Kidney (tissue), 14 donors: ENCODE results near the gene HNRNPC. TPM values are rescaled to one million over a fixed set of nuclear protein-coding genes. Genes with fewer than 3 reads are reported as not detected.
"Not testable (repeated sequence)": the region's sequence is repeated elsewhere in the genome, so short reads cannot be mapped to it uniquely, and the experiment has no call there.

Experiments used
- DNase-seq, 5 donors: peaks; one replicate each; pipeline ENCODE4 v3.0.0-alpha.2; 2013 to 2020
- FAIRE-seq: peaks from 2 replicates; lab custom pipeline; 2012; peaks lifted over from hg19 to GRCh38; lab: Jason Lieb, UNC
- H3K27ac ChIP-seq, 2 donors: one replicate each; pipeline ENCODE4 v1.7.0; 2013; ENCODE audit warnings: low read depth in 2 of 2, low read length in 2 of 2, inconsistent platforms in 1 of 2
- H3K27me3 ChIP-seq: one replicate; pipeline ENCODE4 v1.7.1; 2013; ENCODE audit warnings: low read length, inconsistent platforms; ENCODE audit not compliant: control insufficient read depth, insufficient read depth
- H3K36me3 ChIP-seq, 3 donors: one replicate each; pipeline versions ENCODE4 v1.7.0 to v1.7.1; 2013; ENCODE audit warnings: low read length in 3 of 3, control low read depth in 1 of 3, inconsistent platforms in 1 of 3; ENCODE audit not compliant: insufficient read depth in 3 of 3, control insufficient read depth in 2 of 3
- H3K4me1 ChIP-seq, 3 donors: one replicate each; pipeline versions ENCODE4 v1.7.0 to v1.7.1; 2013; ENCODE audit warnings: low read length in 3 of 3, inconsistent platforms in 1 of 3, low read depth in 1 of 3; ENCODE audit not compliant: control insufficient read depth in 2 of 3, insufficient read depth in 2 of 3
- H3K4me3 ChIP-seq, 3 donors: one replicate each; pipeline versions ENCODE4 v1.7.0 to v1.8.1; 2013; ENCODE audit warnings: low read length in 3 of 3, control low read depth in 1 of 3, inconsistent platforms in 1 of 3
- H3K9ac ChIP-seq, 3 donors: one replicate each; pipeline versions ENCODE4 v1.7.0 to v1.7.1; 2013; ENCODE audit warnings: low read length in 3 of 3, control low read depth in 1 of 3, inconsistent platforms in 1 of 3
- H3K9me3 ChIP-seq, 3 donors: one replicate each; pipeline versions ENCODE4 v1.7.0 to v1.7.1; 2013; ENCODE audit warnings: low read length in 3 of 3, control low read depth in 1 of 3, inconsistent platforms in 1 of 3; ENCODE audit not compliant: control insufficient read depth in 2 of 3, insufficient read depth in 1 of 3
- CTCF ChIP-seq: IDR thresholded peaks from 3 replicates; pipeline ENCODE4 v1.5.1; 2012; ENCODE audit warnings: mild to moderate bottlenecking, moderate library complexity, borderline replicate concordance; ENCODE audit not compliant: insufficient read depth; ENCODE audit errors: extremely low read depth
- intact Hi-C: fragments of 100-400 bp; cut with DNase I; formaldehyde crosslinking; loops from one replicate; pipeline ENCODE4 v1.11.1; 2022
- polyA plus RNA-seq: library from polyadenylated mRNA; stranded (reverse); fragments of 350-450 nt; fragmentation: Illumina TruSeq; extraction: RNeasy Lipid Tissue Mini Kit (QIAGEN cat#74804); gene quantifications from one replicate; pipeline ENCODE4 v1.2.3, GENCODE V29; 2014; ENCODE audit warnings: low read depth, low replicate concordance; ENCODE audit not compliant: insufficient read depth
- total RNA-seq: library from RNA; stranded (reverse); fragmentation: NEBNext Ultra II Directional; extraction: Animal tissue kit (Norgen Biotek cat#: 25700); gene quantifications from one replicate; pipeline ENCODE4 v1.2.1, GENCODE V29; 2021
- donor health status: control.
- donor health status: control.
- donor health status: control.
- donor health status: control.
- donor health status: control.
- donor health status: DM: yes; HTN: yes; CAD: no.
- donor health status: Normal renal cell carcinoma (clear cell type).

The HNRNPC gene
- total and polyA plus RNA-seq, 2 donors from 2014 or later, result 398 to 462 TPM

DNA sequence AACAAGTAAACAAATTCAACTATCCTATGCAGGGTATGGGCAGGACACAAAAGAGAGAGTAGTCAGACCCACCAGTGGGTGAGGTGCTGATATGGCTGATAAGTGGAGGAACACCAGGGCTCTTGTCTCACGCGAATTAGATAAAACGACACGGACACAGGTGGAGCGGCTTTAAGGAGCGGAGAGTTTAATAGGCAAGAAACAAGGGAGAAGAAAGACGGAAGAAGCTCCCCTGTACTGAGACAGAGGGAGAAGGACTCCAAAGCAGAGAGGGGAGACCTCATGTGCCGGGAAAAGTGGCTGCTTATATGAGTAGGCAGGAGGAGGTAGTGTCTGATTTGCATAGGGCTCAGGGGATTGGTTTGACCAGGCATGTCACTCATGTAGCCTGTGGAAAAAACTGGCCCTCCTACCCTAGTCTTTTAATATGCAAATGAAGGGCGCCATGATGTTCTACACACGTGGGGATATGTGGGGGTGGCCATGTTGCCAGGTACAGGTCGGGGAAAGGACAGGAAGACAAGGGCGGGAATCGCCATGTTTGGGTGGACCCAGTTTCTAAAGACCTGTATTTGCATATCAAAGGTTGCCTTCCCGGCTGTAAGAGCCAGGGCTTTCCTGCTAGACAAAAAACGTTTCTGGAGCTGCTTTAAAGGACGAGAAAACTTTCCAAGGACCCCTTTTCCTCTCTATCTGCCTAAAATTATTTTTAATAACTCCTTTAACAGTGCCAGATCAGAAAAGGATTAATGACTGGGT, 39.4 kb upstream of the HNRNPC start:
- Histone ChIP-seq H3K27ac (peak overlapping the region; percentile 18 to 20), H3K4me3 (peak overlapping the region; percentile 60 to 82 (median 71)), H3K4me1 (peaks cover 0 to 5% (median 4%) of the 10 kb centered on the region in 3 donors), H3K36me3 (no peaks in the 10 kb centered on the region), H3K27me3 (no peaks in the 10 kb centered on the region), H3K9ac (peak overlapping the region; percentile 49 to 68 (median 58)), H3K9me3 (no peaks in the 10 kb centered on the region)
- peak; percentile 96 for FAIRE-seq
- intact Hi-C loops, result no loop called here
- TF ChIP-seq CTCF, result no peak
- peak; percentile 87 to 97 (median 93) for DNase-seq

- no peak for TF ChIP-seq CTCF
- Histone ChIP-seq H3K36me3 (no peaks in the 10 kb centered on the region), H3K27ac (peak overlapping the region in 1 of 2 donors; percentile 20), H3K4me3 (peak overlapping the region; percentile 60 to 82 (median 71)), H3K9me3 (no peaks in the 10 kb centered on the region), H3K4me1 (peaks cover 0 to 5% (median 4%) of the 10 kb centered on the region in 3 donors), H3K9ac (peak overlapping the region in 2 of 3 donors; percentile 58 to 68), H3K27me3 (no peaks in the 10 kb centered on the region)
- no peak for DNase-seq
- intact Hi-C loops, result no loop called here
- FAIRE-seq, result no peak
Measured at GRCh38 chr14:21308132-21308478, 38.9 kb upstream of the HNRNPC start.

GRCh38 chr14:21307637-21308036, 38.4 kb upstream of the HNRNPC start:
- Histone ChIP-seq H3K27ac (no peak overlapping the region), H3K36me3 (no peaks in the 10 kb centered on the region), H3K9ac (no peak overlapping the region), H3K27me3 (no peaks in the 10 kb centered on the region), H3K4me3 (no peak overlapping the region), H3K9me3 (no peaks in the 10 kb centered on the region), H3K4me1 (peaks cover 0 to 5% (median 4%) of the 10 kb centered on the region in 3 donors)
- intact Hi-C loops, result no loop called here
- TF ChIP-seq CTCF, result no peak
- DNase-seq (no peak), FAIRE-seq (no peak)

DNA sequence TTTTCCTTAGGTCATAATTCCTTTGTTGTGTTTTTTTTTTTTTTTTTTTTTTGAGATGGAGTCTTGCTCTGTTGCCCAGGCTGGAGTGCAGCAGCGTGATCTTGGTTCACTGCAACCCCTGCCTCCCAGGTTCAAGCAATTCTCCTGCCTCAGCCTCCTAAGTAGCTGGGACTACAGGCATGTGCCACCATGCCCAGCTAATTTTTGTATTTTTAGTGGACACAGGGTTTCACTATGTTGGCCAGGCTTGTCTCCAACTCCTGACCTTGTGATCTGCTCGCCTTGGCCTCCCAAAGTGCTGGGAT, 33.5 kb upstream of the HNRNPC start:
- DNase-seq, H3K27me3 ChIP-seq, H3K9me3 ChIP-seq, H3K36me3 ChIP-seq, intact Hi-C loops, H3K27ac ChIP-seq, H3K4me1 ChIP-seq, FAIRE-seq, H3K4me3 ChIP-seq, H3K9ac ChIP-seq: not testable (repeated sequence)
